Progenitor cell of endocrine pancreas (in vitro differentiated cells): ENCODE data around the gene CALHM2. TPM values are rescaled to one million over a fixed set of nuclear protein-coding genes. Genes with fewer than 3 reads are reported as not detected.
"Not testable (repeated sequence)": the region's sequence is repeated elsewhere in the genome, so short reads cannot be mapped to it uniquely, and the experiment has no call there.

Experiments used
- DNase-seq: peaks from one replicate; pipeline ENCODE4 v3.0.0; 2021; ENCODE audit warnings: low spot score; ENCODE audit not compliant: unreplicated experiment
- H3K27ac Mint-ChIP-seq: 2 replicates; pipeline ENCODE4 v1.8.0; 2021; ENCODE audit warnings: mild to moderate bottlenecking, moderate library complexity, mixed read lengths
- H3K27me3 Mint-ChIP-seq: 2 replicates; pipeline ENCODE4 v1.8.0; 2021; ENCODE audit warnings: mixed read lengths
- H3K36me3 Mint-ChIP-seq: 2 replicates; pipeline ENCODE4 v1.8.0; 2022; ENCODE audit warnings: mixed read lengths; ENCODE audit not compliant: insufficient read depth
- H3K4me1 Mint-ChIP-seq: 2 replicates; pipeline ENCODE4 v1.8.0; 2021; ENCODE audit warnings: low read depth, mixed read lengths
- H3K4me3 Mint-ChIP-seq: 2 replicates; pipeline ENCODE4 v1.8.0; 2021; ENCODE audit warnings: low read depth, mild to moderate bottlenecking, moderate library complexity, mixed read lengths
- H3K9me3 Mint-ChIP-seq: 2 replicates; pipeline ENCODE4 v1.8.0; 2021; ENCODE audit warnings: low read depth, mixed read lengths
- CTCF ChIP-seq: fragments of 200-600 bp; sonication (generic); IDR thresholded peaks from one replicate; pipeline ENCODE4 v1.5.0; 2021; ENCODE audit warnings: antibody characterized with exemption, mild to moderate bottlenecking; ENCODE audit not compliant: unreplicated experiment
- total RNA-seq: library from RNA; stranded (reverse); gene quantifications from 2 replicates; pipeline ENCODE4 v1.2.1, GENCODE V29; 2021

CALHM2 gene
- total RNA-seq, 1 donor from 2014 or later, result 0.69 TPM

- Mint-ChIP-seq H3K27me3 (peaks cover 54% of the 10 kb centered on the region), H3K4me3 (peak overlapping the region; percentile 77), H3K27ac (peak overlapping the region; percentile 34), H3K9me3 (no peaks in the 10 kb centered on the region), H3K36me3 (no peaks in the 10 kb centered on the region), H3K4me1 (peaks cover 11% of the 10 kb centered on the region)
- no peak for DNase-seq
- TF ChIP-seq CTCF, result no peak
Measured at GRCh38 chr10:103492655-103493261, 40.6 kb upstream of the CALHM2 start.

GRCh38 chr10:103491729-103492364 is 39.7 kb upstream of the CALHM2 start:
- Mint-ChIP-seq H3K4me3 (peak overlapping the region; percentile 77), H3K27me3 (peaks cover 45% of the 10 kb centered on the region), H3K9me3 (no peaks in the 10 kb centered on the region), H3K36me3 (no peaks in the 10 kb centered on the region), H3K27ac (peak overlapping the region; percentile 40), H3K4me1 (peaks cover 11% of the 10 kb centered on the region)
- no peak for DNase-seq
- no peak for TF ChIP-seq CTCF

GRCh38 chr10:103490986-103491314 is 38.8 kb upstream of the CALHM2 start:
- no peak overlapping the region for H3K27ac Mint-ChIP-seq
- no peak for TF ChIP-seq CTCF
- no peak for DNase-seq
- H3K36me3 Mint-ChIP-seq, result no peaks in the 10 kb centered on the region
- peaks cover 11% of the 10 kb centered on the region for H3K4me1 Mint-ChIP-seq
- no peaks in the 10 kb centered on the region for H3K9me3 Mint-ChIP-seq
- H3K27me3 Mint-ChIP-seq, result peaks cover 43% of the 10 kb centered on the region
- no peak overlapping the region for H3K4me3 Mint-ChIP-seq

GRCh38 chr10:103487410-103487708 is 35.2 kb upstream of the CALHM2 start:
- Mint-ChIP-seq H3K36me3 (no peaks in the 10 kb centered on the region), H3K9me3 (no peaks in the 10 kb centered on the region), H3K4me3 (no peak overlapping the region), H3K27me3 (peaks cover 15% of the 10 kb centered on the region), H3K4me1 (peaks cover 4% of the 10 kb centered on the region), H3K27ac (no peak overlapping the region)
- no peak for DNase-seq
- no peak for TF ChIP-seq CTCF

GRCh38 chr10:103486635-103487409 is 34.7 kb upstream of the CALHM2 start:
- not testable (repeated sequence) for DNase-seq, H3K27ac Mint-ChIP-seq, H3K27me3 Mint-ChIP-seq, H3K4me3 Mint-ChIP-seq, H3K4me1 Mint-ChIP-seq, H3K36me3 Mint-ChIP-seq, H3K9me3 Mint-ChIP-seq
